A673 (cell line): ENCODE measurements around the gene IGF2.

Experiments used
- CTCF ChIP-seq: fragments of 300-800, 200-600 bp; sonication (generic); conservative IDR thresholded peaks from 2 replicates; pipeline ENCODE4 v1.5.1; 2017; ENCODE audit warnings: low read depth, mild to moderate bottlenecking, antibody characterized with exemption, low read length, moderate library complexity, mixed read lengths
- EZH2 ChIP-seq: fragments of 200-600 bp; sonication (generic); IDR thresholded peaks from 2 replicates; pipeline ENCODE4 v1.6.1; 2017; ENCODE audit warnings: borderline replicate concordance, low read depth, mild to moderate bottlenecking, mixed read lengths, antibody characterized with exemption, low read length; ENCODE audit not compliant: poor library complexity, severe bottlenecking

- TF ChIP-seq CTCF, result no peak
- TF ChIP-seq EZH2, result no peak
Measured at GRCh38 chr11:2091786-2092463, 47.3 kb downstream of the IGF2 start.
